Muscle layer of colon (tissue), 2 donors: ENCODE data around the gene SRGAP1.

Source experiments
- H3K27ac ChIP-seq: one replicate; pipeline ENCODE4 v1.7.0; 2013; ENCODE audit warnings: low read depth, mild to moderate bottlenecking, low read length, moderate library complexity
- H3K27me3 ChIP-seq, 2 donors: one replicate each; pipeline ENCODE4 v1.7.0; 2013; ENCODE audit warnings: low read length in 2 of 2, mild to moderate bottlenecking in 2 of 2; ENCODE audit not compliant: insufficient read depth in 2 of 2, control insufficient read depth in 1 of 2
- H3K36me3 ChIP-seq: one replicate; pipeline ENCODE4 v1.7.0; 2013; ENCODE audit warnings: mild to moderate bottlenecking, low read length; ENCODE audit not compliant: insufficient read depth
- H3K4me1 ChIP-seq: one replicate; pipeline ENCODE4 v1.7.0; 2013; ENCODE audit warnings: mild to moderate bottlenecking, low read length; ENCODE audit not compliant: insufficient read depth
- H3K4me3 ChIP-seq, 2 donors: one replicate each; pipeline ENCODE4 v1.7.0; 2013; ENCODE audit warnings: low read length in 2 of 2, low read depth in 1 of 2, mild to moderate bottlenecking in 1 of 2, moderate library complexity in 1 of 2
- H3K9ac ChIP-seq: one replicate; pipeline ENCODE4 v1.7.0; 2013; ENCODE audit warnings: low read length
- H3K9me3 ChIP-seq: one replicate; pipeline ENCODE4 v1.7.0; 2013; ENCODE audit warnings: mild to moderate bottlenecking, low read length
- donor health status: abdominal sarcoma.
- donor health status: Adenocarcinoma of cecum.

The SRGAP1 gene

GRCh38 chr12:63912651-63913050, 68.2 kb downstream of the SRGAP1 start:
- no peak overlapping the region for H3K27ac ChIP-seq
- H3K27me3 ChIP-seq, result no peaks in the 10 kb centered on the region
- no peaks in the 10 kb centered on the region for H3K36me3 ChIP-seq
- H3K9me3 ChIP-seq, result no peaks in the 10 kb centered on the region
- H3K4me1 ChIP-seq, result peaks cover 33% of the 10 kb centered on the region
- no peak overlapping the region for H3K9ac ChIP-seq
- no peak overlapping the region for H3K4me3 ChIP-seq

DNA sequence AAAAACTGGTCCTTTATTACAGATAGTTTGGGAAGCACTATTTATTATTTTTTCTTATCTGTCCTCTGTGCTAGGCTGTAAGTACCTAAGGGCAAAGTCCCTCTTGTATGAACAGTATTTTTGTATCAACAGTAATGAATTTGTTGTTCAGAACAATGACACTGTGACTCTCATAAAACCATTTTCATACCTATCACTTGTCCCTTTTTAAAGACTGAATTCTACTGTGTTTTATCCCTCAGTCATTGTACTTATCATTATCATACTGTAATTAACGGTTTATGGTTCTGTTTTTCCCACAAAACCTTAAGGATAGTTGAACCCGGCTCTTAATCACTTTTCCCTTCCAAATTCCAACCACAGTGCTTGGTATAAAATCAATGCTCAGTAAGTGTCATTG, 69.4 kb downstream of the SRGAP1 start:
- no peak overlapping the region for H3K27ac ChIP-seq
- H3K36me3 ChIP-seq, result no peaks in the 10 kb centered on the region
- H3K9ac ChIP-seq, result no peak overlapping the region
- no peaks in the 10 kb centered on the region for H3K9me3 ChIP-seq
- H3K27me3 ChIP-seq, result no peaks in the 10 kb centered on the region
- no peak overlapping the region for H3K4me3 ChIP-seq
- H3K4me1 ChIP-seq, result peaks cover 33% of the 10 kb centered on the region

- Histone ChIP-seq H3K9ac (no peak overlapping the region), H3K27ac (no peak overlapping the region), H3K4me1 (peaks cover 29% of the 10 kb centered on the region)
Measured at GRCh38 chr12:63915105-63915800, 70.8 kb downstream of the SRGAP1 start.

GRCh38 chr12:63916561-63917476, 72.3 kb downstream of the SRGAP1 start:
- no peaks in the 10 kb centered on the region for H3K36me3 ChIP-seq
- no peak overlapping the region for H3K27ac ChIP-seq
- no peak overlapping the region for H3K9ac ChIP-seq
- H3K4me1 ChIP-seq, result peaks cover 25% of the 10 kb centered on the region
- no peak overlapping the region for H3K4me3 ChIP-seq
- no peaks in the 10 kb centered on the region for H3K9me3 ChIP-seq
- no peaks in the 10 kb centered on the region for H3K27me3 ChIP-seq

More at GRCh38 chr12:63915105-63915800, 70.8 kb downstream of the SRGAP1 start:
- Histone ChIP-seq H3K27me3 (no peaks in the 10 kb centered on the region), H3K36me3 (no peaks in the 10 kb centered on the region), H3K9me3 (no peaks in the 10 kb centered on the region), H3K4me3 (no peak overlapping the region)

DNA sequence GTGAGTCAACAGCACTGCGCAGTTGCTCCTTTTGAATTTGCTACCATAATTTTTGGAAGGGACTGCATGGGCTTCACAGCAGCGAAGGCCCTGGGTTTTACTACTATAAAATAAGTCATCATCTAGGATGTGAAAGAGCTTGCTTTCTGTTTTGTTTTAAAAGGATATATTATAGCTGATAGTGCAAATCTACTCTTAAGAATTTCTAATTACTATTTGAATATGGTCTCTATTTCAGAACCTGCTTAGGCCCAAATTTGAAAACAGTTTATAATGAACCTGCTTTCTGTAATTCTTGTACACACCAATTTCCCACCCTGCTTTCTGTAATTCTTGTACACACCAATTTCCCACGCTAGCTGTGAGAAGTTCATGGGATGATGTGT, 73.0 kb downstream of the SRGAP1 start:
- H3K27me3 ChIP-seq, result no peaks in the 10 kb centered on the region
- peaks cover 25% of the 10 kb centered on the region for H3K4me1 ChIP-seq
- H3K9ac ChIP-seq, result no peak overlapping the region
- no peaks in the 10 kb centered on the region for H3K9me3 ChIP-seq
- no peaks in the 10 kb centered on the region for H3K36me3 ChIP-seq
- no peak overlapping the region for H3K4me3 ChIP-seq
- no peak overlapping the region for H3K27ac ChIP-seq

- H3K9me3 ChIP-seq, result no peaks in the 10 kb centered on the region
- no peak overlapping the region for H3K4me3 ChIP-seq
- H3K27ac ChIP-seq, result no peak overlapping the region
- H3K27me3 ChIP-seq, result no peaks in the 10 kb centered on the region
- peaks cover 25% of the 10 kb centered on the region for H3K4me1 ChIP-seq
- H3K9ac ChIP-seq, result no peak overlapping the region
- no peaks in the 10 kb centered on the region for H3K36me3 ChIP-seq
Measured at GRCh38 chr12:63917864-63918799, 73.6 kb downstream of the SRGAP1 start.

- H3K27me3 ChIP-seq, result no peaks in the 10 kb centered on the region
- no peaks in the 10 kb centered on the region for H3K36me3 ChIP-seq
- H3K4me3 ChIP-seq, result no peak overlapping the region
- no peak overlapping the region for H3K9ac ChIP-seq
- no peaks in the 10 kb centered on the region for H3K9me3 ChIP-seq
- peaks cover 25% of the 10 kb centered on the region for H3K4me1 ChIP-seq
- no peak overlapping the region for H3K27ac ChIP-seq
Measured at GRCh38 chr12:63918800-63919300, 74.3 kb downstream of the SRGAP1 start.

DNA sequence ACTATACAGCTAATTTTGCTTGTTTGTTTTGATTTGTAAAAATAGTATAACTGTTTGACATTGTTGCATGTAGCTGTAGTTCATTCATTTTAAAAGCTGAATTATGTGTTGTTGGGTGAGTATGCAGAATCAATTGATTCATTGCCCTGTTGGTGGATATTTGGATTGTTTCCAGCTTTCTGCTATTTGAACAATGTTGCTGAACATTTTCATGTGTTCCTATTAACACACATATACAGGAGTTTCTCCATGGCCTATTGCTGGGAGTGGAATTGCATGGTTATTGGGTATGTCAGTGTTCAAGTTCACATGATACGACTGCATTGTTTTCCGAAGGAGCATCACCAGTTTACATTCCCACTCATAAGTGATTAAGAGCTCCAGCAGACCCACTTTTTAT, 75.3 kb downstream of the SRGAP1 start:
- Histone ChIP-seq H3K36me3 (no peaks in the 10 kb centered on the region), H3K27ac (no peak overlapping the region), H3K27me3 (no peaks in the 10 kb centered on the region), H3K4me3 (no peak overlapping the region), H3K4me1 (peaks cover 22% of the 10 kb centered on the region), H3K9me3 (no peaks in the 10 kb centered on the region), H3K9ac (no peak overlapping the region)

DNA sequence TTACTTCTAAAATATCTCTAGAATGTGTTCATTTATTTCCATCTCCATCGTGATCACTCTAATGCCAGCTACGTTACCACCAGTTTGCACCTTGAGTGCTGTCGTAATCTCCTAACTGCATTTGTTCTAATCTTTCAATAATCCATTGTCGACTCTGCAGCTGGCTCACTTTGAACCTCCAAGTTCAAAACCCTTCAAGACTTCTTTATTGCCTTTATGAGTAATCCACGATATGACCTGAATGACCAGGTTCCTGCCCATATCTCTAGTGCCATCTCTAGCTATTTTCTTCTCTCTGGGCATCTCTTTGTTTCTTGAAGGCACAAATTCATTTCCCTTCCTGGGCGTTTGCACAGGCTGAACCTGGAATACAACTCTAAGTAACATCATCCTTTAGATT, 76.7 kb downstream of the SRGAP1 start:
- H3K27ac ChIP-seq, result no peak overlapping the region
- no peak overlapping the region for H3K9ac ChIP-seq
- H3K27me3 ChIP-seq, result no peaks in the 10 kb centered on the region
- H3K4me1 ChIP-seq, result peaks cover 8% of the 10 kb centered on the region
- no peak overlapping the region for H3K4me3 ChIP-seq
- no peaks in the 10 kb centered on the region for H3K36me3 ChIP-seq
- no peaks in the 10 kb centered on the region for H3K9me3 ChIP-seq

DNA sequence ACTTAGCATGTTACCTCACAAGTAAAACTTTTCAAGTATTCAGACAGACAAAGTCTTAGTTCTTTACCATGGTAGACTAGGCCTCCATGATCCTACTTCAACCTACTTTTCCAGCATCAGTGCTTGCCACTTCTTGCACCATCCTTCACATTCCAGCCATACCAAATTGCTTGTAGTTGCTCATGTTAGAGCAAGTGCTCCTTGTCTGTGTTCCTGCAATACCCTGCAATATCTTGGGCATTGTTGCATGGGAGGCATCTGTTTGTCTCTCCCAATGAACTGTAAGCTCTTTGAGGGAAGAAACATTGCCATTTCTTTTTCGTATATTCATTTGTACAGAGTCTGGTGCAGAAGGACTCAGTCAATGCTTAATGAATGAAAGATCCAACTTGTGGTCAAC, 78.0 kb downstream of the SRGAP1 start:
- Histone ChIP-seq H3K4me1 (no peaks in the 10 kb centered on the region), H3K27me3 (no peaks in the 10 kb centered on the region), H3K9me3 (no peaks in the 10 kb centered on the region), H3K4me3 (no peak overlapping the region), H3K9ac (no peak overlapping the region), H3K36me3 (no peaks in the 10 kb centered on the region), H3K27ac (no peak overlapping the region)

GRCh38 chr12:63924781-63925180, 80.3 kb downstream of the SRGAP1 start:
- Histone ChIP-seq H3K27ac (no peak overlapping the region), H3K4me3 (no peak overlapping the region), H3K4me1 (no peaks in the 10 kb centered on the region), H3K9me3 (no peaks in the 10 kb centered on the region), H3K27me3 (no peaks in the 10 kb centered on the region), H3K9ac (no peak overlapping the region), H3K36me3 (no peaks in the 10 kb centered on the region)
